Stimulated activated effector memory CD8-positive, alpha-beta T cell treated with anti-CD3 and anti-CD28 coated beads, Interleukin-12 subunit alpha, Interleukin-12 subunit beta, amount 100 ng/mL, for 72 hours (primary cell): ENCODE results near the gene RNPS1.

Experiments used
- ATAC-seq: fragments of 150-1000 bp; cut with Tn5 transposase; 2 replicates; pipeline ENCODE4 v1.10.0; 2021
- DNase-seq, 2 donors: peaks; one replicate each; pipeline ENCODE4 v3.0.0; 2021 to 2022; ENCODE audit warnings: low spot score in 2 of 2
- H3K27ac Mint-ChIP-seq: one replicate; pipeline ENCODE4 v1.8.0; 2022; ENCODE audit warnings: mild to moderate bottlenecking, mixed read lengths
- H3K36me3 Mint-ChIP-seq: one replicate; pipeline ENCODE4 v1.8.0; 2022; ENCODE audit warnings: mild to moderate bottlenecking, mixed read lengths
- H3K4me1 Mint-ChIP-seq: one replicate; pipeline ENCODE4 v1.8.0; 2022; ENCODE audit warnings: mixed read lengths
- H3K4me3 Mint-ChIP-seq: one replicate; pipeline ENCODE4 v1.8.0; 2022; ENCODE audit warnings: mild to moderate bottlenecking, mixed read lengths
- H3K9me3 Mint-ChIP-seq: one replicate; pipeline ENCODE4 v1.8.0; 2022; ENCODE audit warnings: mixed read lengths

Gene RNPS1

DNA sequence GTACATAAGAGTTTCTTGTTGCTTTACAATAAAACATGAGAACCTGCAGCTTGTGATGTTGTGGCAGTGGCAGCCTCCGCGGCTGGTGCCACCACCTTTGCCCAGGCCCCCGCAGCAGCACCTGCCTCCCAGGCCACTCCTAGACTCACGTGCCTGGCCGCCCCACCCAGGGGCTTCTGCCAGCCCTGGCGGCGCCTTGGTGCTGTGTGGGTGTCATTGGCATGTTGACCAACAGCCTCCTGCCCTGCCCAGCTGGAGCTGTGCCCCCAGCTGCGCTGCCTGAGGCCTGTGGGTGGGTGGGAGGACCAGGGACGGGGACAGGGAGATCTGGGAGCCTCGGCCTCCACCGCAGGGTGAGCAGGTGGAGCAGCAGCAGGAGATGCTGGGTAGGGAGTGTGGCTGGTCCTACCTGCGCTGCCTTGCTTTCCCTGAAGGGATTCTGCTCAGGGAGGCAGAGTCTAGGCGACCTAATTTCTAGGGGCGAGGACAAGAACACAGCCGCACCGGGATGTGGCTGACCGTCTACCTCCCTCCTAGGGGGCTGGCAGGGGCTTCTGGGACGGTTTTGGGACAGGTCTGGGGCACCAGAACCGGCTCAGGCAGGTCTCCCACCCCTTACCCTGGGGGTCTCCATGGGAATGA is 32.1 kb downstream of the RNPS1 start:
- no peak overlapping the region for H3K4me3 Mint-ChIP-seq
- ATAC-seq = peak; percentile 3
- no peak overlapping the region for H3K27ac Mint-ChIP-seq

DNA sequence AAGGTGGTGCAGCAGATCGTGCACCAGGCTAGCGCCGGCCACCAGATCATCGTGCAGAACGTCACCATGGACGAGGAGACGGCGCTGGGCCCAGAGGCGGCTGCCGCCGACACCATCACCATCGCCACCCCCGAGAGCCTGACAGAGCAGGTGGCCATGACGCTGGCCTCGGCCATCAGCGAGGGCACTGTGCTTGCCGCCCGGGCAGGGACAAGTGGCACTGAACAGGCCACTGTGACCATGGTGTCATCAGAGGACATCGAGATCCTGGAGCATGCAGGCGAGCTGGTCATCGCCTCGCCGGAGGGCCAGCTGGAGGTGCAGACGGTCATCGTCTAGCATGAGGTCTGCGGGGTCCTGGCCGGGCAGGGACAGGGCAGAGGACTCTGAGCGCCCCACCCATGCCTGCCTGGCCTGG is 32.7 kb downstream of the RNPS1 start:
- DNase-seq (no peak), ATAC-seq (peak; percentile 2)
- H3K27ac Mint-ChIP-seq = no peak overlapping the region
- H3K9me3 Mint-ChIP-seq = no peaks in the 10 kb centered on the region
- no peaks in the 10 kb centered on the region for H3K4me1 Mint-ChIP-seq
- no peak overlapping the region for H3K4me3 Mint-ChIP-seq
- peaks cover 24% of the 10 kb centered on the region for H3K36me3 Mint-ChIP-seq

More for the DNA sequence above, 32.1 kb downstream of the RNPS1 start:
- DNase-seq = no peak
- H3K36me3 Mint-ChIP-seq = peaks cover 24% of the 10 kb centered on the region
- no peaks in the 10 kb centered on the region for H3K4me1 Mint-ChIP-seq
- no peaks in the 10 kb centered on the region for H3K9me3 Mint-ChIP-seq

DNA sequence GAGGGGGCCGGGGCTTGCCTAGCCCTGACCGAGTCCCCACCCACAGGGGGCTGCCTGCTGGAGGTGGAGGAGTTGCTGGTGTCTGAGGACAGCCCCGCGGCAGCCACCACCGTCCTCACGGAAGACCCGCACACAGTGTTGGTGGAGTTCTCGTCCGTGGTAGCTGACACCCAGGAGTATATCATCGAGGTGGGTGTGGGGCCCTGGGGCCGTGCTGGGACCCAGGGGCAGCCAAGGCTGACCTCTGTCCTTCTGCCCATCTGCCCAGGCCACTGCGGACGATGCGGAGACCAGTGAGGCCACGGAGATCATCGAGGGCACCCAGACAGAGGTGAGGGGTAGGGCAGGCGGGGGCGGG is 33.1 kb downstream of the RNPS1 start:
- Mint-ChIP-seq H3K4me3 (no peak overlapping the region), H3K27ac (no peak overlapping the region), H3K36me3 (peaks cover 20% of the 10 kb centered on the region), H3K9me3 (no peaks in the 10 kb centered on the region), H3K4me1 (no peaks in the 10 kb centered on the region)
- DNase-seq (no peak), ATAC-seq (no peak)

DNA sequence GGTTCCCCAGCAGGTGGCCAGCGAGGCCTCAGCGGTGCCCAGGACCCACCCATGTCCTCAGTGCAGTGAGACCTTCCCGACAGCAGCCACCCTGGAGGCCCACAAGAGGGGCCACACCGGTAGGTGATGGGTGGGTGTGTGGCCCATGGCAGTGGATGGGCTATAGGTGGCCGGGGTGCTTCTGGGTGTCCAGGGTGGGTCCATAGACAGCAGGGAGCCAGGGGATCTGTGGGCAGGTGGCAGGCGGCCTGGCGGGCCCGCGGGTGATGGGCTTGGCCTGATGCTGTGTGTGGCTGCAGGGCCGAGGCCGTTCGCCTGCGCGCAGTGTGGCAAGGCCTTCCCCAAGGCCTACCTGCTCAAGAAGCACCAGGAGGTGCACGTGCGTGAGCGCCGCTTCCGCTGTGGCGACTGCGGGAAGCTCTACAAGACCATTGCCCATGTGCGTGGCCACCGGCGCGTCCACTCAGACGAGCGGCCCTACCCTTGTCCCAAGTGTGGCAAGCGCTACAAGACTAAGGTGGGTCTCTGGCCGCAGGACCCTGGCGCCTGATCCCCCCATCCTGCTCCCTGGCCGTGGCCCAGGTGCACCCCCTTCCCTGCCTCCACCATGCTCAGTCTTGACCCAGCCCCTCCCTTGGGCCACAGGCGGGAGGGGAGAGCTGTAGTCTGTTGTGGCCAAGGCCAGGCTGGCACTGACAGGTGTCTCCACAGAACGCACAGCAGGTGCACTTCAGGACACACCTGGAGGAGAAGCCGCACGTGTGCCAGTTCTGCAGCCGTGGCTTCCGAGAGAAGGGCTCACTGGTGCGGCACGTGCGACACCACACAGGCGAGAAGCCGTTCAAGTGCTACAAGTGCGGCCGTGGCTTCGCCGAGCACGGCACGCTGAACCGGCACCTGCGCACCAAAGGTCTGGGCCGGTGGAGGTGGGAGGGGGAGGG is 33.8 kb downstream of the RNPS1 start:
- DNase-seq = no peak
- H3K36me3 Mint-ChIP-seq = peaks cover 22% of the 10 kb centered on the region
- H3K27ac Mint-ChIP-seq = no peak overlapping the region
- no peak overlapping the region for H3K4me3 Mint-ChIP-seq
- no peaks in the 10 kb centered on the region for H3K4me1 Mint-ChIP-seq
- no peaks in the 10 kb centered on the region for H3K9me3 Mint-ChIP-seq
- no peak for ATAC-seq

DNA sequence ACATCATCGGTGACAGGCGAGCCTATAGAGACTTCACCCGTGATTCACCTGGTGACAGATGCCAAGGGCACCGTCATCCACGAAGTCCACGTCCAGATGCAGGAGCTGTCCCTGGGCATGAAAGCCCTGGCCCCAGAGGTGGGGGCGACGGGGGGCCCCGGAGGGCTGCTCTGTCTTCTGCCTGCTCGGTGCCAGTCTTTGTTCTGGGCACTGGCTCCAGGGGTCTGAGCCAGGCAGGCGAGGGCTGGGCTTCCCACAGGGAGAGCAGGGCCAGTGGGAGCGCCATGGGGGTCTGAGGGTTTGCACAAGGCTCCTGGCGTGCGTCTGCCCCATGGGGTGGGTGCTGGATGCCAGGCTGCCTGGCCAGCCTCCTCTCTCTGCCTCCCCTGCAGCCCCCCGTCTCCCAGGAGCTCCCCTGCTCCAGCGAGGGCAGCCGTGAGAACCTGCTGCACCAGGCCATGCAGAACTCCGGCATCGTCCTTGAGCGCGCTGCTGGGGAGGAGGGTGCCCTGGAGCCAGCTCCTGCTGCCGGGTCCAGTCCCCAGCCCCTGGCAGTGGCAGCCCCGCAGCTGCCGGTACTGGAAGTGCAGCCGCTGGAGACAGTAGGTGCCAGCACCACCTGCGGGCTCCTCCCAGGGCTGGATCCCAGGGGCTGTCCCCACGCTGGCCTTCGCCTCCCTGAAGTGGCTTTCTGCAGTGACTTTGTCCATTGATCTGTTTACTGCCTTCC is 34.7 kb downstream of the RNPS1 start:
- Mint-ChIP-seq H3K27ac (no peak overlapping the region), H3K36me3 (peaks cover 22% of the 10 kb centered on the region), H3K4me3 (no peak overlapping the region), H3K4me1 (no peaks in the 10 kb centered on the region), H3K9me3 (no peaks in the 10 kb centered on the region)
- DNase-seq = no peak
- ATAC-seq = no peak

DNA sequence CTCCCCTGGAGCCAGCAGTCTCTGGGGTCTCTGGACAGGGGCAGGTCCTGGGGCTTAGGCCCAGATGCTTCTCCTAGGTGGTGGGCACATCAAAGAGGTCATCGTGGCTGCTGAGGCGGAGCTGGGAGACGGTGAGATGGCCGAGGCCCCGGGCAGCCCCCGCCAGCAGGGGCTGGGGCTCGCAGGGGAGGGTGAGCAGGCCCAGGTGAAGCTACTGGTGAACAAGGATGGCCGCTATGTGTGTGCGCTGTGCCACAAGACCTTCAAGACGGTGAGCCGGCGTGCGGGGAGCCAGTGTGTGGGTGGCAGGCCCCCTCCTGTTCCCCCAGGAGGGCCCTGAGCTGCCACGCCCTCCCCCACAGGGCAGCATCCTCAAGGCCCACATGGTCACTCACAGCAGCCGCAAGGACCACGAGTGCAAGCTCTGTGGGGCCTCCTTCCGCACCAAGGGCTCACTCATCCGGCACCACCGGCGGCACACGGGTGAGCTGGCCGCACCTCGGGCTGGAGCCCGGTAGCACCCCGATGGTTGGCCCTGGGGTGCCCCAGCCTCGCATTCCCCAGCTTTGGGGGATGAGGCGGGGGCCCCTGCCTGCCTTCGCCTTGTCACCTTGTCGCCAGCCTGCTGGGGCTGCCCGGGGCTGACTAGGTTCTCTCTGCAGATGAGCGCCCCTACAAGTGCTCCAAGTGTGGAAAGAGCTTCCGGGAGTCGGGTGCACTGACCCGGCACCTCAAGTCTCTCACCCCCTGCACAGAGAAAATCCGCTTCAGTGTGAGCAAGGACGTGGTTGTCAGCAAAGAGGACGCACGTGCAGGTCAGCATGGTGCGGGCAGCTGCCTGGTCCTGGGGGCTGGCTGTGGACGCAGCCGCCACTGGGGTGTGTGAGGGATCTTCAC is 35.6 kb downstream of the RNPS1 start:
- Mint-ChIP-seq H3K4me1 (no peaks in the 10 kb centered on the region), H3K9me3 (no peaks in the 10 kb centered on the region), H3K4me3 (no peak overlapping the region), H3K27ac (no peak overlapping the region), H3K36me3 (peaks cover 22% of the 10 kb centered on the region)
- DNase-seq (no peak), ATAC-seq (no peak)

DNA sequence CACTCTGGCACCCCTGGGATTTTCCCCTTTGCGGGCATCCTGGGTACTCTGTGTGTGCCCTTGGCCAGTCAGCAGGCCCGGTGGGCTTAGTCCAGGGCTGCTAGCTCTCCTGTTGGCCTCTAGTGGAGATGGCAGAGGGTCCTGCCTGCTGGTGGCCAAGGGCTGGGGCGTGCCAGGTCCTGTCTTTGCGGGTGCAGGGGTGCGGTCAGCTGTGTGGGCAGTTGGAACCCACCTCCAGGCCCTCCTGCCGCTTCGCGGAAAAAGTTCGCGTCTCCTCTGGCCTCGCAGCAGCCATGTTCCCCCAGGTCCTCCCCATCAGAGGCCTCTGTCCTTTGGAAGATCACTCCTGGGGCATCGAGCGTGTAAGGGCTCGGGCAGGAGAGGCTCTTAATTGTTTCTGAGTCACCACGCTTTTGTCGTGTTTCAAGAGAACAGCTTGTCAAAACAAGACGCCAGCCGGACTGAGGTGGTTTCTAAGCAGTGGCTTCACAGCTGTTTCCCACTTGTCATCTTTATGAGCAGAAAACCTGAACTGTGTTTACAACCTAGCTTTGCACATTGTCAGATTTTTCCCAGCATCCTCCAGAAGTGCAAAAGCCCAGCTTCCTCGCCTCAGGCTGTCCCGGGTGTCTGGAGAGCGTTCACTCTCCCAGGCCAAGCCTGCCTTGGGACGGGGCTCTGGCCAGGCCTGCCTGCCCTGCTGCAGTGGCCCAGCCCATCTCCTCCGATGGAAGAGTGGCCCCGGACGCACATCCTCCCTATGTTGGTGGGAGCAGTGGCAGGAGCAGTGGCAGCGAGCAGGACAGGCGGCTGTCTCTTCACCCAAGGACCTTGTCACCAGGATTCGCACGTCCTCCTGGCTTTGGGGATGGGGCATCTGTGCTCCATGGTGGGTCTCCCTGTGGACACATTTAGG is 36.7 kb downstream of the RNPS1 start:
- ATAC-seq (no peak), DNase-seq (no peak)
- H3K27ac Mint-ChIP-seq = no peak overlapping the region
- peaks cover 22% of the 10 kb centered on the region for H3K36me3 Mint-ChIP-seq
- H3K9me3 Mint-ChIP-seq = no peaks in the 10 kb centered on the region
- peaks cover 2% of the 10 kb centered on the region for H3K4me1 Mint-ChIP-seq
- H3K4me3 Mint-ChIP-seq = no peak overlapping the region

DNA sequence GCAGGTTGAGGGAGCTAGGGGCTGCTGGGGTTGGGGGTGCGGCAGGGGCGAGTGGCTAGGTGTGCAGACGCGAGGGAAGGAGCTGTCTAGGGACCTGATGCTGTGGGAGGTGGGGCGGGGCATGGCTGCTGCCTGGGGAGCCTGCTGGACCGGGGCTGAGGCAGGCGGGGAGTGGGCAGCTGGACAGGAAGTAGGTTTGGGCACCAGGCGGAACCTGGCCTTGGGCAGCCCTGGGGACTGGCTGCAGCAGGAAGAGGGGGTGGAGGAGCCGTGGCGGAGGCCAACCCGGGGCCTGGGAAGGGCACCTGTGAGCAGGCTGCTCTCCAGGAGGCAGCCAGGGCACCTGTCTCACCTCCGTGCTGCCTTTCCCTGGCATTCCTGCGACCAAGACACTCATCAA is 37.5 kb downstream of the RNPS1 start:
- Mint-ChIP-seq H3K4me1 (peaks cover 7% of the 10 kb centered on the region), H3K36me3 (peaks cover 31% of the 10 kb centered on the region), H3K9me3 (no peaks in the 10 kb centered on the region), H3K4me3 (no peak overlapping the region), H3K27ac (peak overlapping the region; percentile 61)
- ATAC-seq (no peak), DNase-seq (no peak)

DNA sequence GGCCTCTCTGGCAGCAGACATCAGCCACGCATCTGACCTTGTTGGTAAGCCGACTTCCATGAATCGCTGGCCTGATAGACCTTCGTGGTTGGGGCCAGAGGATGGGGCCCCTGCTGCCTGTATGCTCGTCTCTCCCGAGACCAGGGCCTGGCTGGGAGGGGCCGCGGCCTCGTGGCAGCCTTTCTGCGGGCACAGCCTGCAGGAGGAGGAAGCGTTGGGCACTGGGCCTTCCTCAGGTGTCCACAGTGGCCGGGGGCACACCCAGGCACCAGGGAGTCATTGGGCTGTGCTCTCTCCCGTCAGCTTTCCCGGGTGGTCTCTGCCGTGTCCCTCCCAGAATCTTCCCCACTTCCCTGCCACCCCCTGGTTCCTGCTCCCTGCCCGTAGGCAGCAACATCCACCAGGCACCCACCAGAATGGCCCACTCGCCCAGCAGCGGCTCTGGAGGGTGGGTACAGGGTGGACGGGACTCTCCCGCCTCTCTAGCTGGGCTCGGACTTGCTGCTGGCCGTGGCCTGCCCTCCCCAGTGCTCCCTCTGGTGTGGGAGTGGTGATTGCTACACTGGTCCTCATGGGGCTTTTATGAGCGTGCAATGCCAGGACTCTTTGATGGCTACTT is 38.2 kb downstream of the RNPS1 start:
- H3K4me1 Mint-ChIP-seq = peaks cover 10% of the 10 kb centered on the region
- no peak for ATAC-seq
- H3K4me3 Mint-ChIP-seq = no peak overlapping the region
- H3K9me3 Mint-ChIP-seq = no peaks in the 10 kb centered on the region
- DNase-seq = no peak
- H3K27ac Mint-ChIP-seq = peak overlapping the region; percentile 61
- peaks cover 33% of the 10 kb centered on the region for H3K36me3 Mint-ChIP-seq

DNA sequence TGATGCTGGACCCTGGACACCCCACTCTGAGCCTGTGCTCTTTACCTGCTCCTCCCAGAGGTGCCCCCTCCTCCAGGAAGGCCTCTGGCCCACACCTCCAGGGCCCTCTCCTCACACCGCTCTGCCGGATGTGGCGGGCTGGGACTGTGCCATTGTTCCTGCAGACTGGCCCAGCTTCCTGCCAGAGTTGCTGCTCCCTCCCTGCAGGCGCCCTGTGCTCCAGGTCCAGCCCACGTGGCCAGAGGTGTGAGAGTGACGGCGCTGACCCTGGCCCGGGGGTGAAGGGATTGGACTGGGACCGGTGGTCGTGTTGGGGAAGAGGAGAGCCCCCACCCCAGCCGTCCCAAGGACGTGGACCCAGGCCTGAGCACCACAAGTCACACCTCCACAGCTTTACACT is 38.8 kb downstream of the RNPS1 start:
- no peak for ATAC-seq
- Mint-ChIP-seq H3K27ac (no peak overlapping the region), H3K4me3 (no peak overlapping the region), H3K36me3 (peaks cover 28% of the 10 kb centered on the region), H3K9me3 (no peaks in the 10 kb centered on the region), H3K4me1 (peaks cover 16% of the 10 kb centered on the region)
- no peak for DNase-seq

DNA sequence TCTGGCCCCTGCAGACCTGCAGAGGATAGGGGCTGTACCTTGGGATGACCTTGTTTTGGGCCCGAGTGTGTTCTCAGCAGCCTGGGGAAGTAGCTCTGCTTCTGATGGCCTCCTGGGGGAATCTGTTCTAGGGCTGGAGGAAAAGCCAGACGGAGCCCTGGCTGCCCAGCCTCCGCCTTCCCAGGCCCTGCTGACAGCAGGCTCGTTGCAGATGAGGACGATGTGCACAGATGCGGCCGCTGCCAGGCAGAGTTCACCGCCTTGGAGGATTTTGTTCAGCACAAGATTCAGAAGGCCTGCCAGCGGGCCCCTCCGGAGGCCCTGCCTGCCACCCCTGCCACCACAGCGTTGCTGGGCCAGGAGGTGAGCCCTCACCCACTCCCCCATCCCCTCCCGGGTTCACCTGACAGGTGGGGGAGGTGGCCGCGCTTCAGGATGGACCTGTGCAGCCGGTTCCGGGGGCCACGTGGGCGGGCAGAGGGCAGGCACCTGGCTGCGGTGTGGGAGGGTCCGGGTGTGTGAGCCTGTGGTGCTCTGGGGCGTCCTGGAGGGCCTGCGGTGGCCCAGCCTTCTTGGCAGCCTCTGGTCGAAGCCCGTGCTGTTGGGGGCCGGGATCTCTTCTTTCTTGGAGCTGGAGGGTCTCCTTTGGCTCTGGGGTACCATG is 39.6 kb downstream of the RNPS1 start:
- H3K27ac Mint-ChIP-seq = no peak overlapping the region
- peaks cover 21% of the 10 kb centered on the region for H3K36me3 Mint-ChIP-seq
- no peak for ATAC-seq
- DNase-seq = no peak
- no peaks in the 10 kb centered on the region for H3K9me3 Mint-ChIP-seq
- H3K4me1 Mint-ChIP-seq = peaks cover 17% of the 10 kb centered on the region
- H3K4me3 Mint-ChIP-seq = no peak overlapping the region

DNA sequence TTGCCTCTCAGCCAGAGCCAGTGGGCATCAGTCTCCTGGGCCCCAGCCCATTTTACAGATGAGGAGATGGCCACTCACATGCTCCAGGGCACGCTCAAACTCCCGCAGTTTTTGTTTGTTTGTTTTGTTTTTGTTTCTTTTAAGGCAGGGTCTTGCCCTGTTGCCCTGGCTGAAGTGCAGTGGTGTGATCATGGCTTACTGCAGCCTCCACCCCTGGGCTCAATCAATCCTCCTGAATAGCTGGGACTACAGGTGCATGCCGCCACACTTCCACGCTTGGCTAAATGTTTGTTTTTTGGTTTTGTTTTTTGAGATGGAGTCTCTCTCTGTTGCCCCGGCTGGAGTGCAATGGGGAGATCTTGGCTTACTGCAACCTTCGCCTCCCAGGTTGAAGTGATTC is 41.0 kb downstream of the RNPS1 start:
- peaks cover 17% of the 10 kb centered on the region for H3K4me1 Mint-ChIP-seq
- no peak for ATAC-seq
- DNase-seq = no peak
- H3K27ac Mint-ChIP-seq = peak overlapping the region; percentile 69
- no peak overlapping the region for H3K4me3 Mint-ChIP-seq
- peaks cover 19% of the 10 kb centered on the region for H3K36me3 Mint-ChIP-seq
- H3K9me3 Mint-ChIP-seq = no peaks in the 10 kb centered on the region

DNA sequence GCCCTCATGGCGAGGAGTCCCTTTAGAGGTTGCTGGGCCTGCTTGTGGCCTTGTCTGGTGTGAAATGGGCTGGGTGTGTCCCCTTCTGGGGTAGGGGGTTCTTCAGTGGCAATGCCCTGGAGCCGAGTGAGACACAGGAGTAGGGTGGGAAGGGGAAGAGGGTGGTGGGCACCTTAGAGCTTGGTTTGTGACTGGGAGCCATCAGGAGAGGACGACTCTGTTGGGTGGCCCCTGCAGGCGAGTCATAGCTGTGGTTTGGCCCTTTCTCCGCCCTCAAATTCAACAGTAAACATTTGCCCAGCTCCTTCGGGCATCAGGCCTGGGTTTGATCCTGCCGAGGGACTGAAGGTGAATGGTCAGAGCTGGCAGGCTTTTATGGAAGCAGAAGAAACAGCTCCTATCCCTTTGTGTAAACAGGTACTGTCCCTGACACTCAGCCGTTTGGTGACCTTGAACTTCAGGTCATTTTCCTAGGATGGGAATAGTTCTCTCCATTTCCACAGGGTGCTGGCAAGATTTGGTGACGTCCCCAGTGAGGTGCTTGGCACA is 41.6 kb downstream of the RNPS1 start:
- no peak for ATAC-seq
- Mint-ChIP-seq H3K9me3 (no peaks in the 10 kb centered on the region), H3K36me3 (peaks cover 16% of the 10 kb centered on the region), H3K4me3 (no peak overlapping the region), H3K27ac (peak overlapping the region; percentile 69), H3K4me1 (peaks cover 17% of the 10 kb centered on the region)
- DNase-seq = no peak
